Cerebellar nuclear complex (tissue), 1 donor: ENCODE data around the gene ERICH4.

Source experiments
- DNase-seq, 2 experiments: peaks; one replicate each; lab custom pipeline; 2025; lab: John Stamatoyannopoulos, UW

Gene ERICH4

GRCh38 chr19:41414461-41414860, 28.5 kb upstream of the ERICH4 start:
- DNase-seq = no peak

- DNase-seq = no peak
Observed at GRCh38 chr19:41415154-41415571, 27.8 kb upstream of the ERICH4 start.

GRCh38 chr19:41416194-41416674, 26.7 kb upstream of the ERICH4 start:
- no peak for DNase-seq

GRCh38 chr19:41420101-41420880, 22.7 kb upstream of the ERICH4 start:
- DNase-seq = no peak

GRCh38 chr19:41421314-41421713, 21.6 kb upstream of the ERICH4 start:
- no peak for DNase-seq

GRCh38 chr19:41421973-41422372, 21.0 kb upstream of the ERICH4 start:
- no peak for DNase-seq

GRCh38 chr19:41422456-41422855, 20.5 kb upstream of the ERICH4 start:
- no peak for DNase-seq

- no peak for DNase-seq
Observed at GRCh38 chr19:41422955-41423354, 20.0 kb upstream of the ERICH4 start.

- DNase-seq = no peak
Observed at GRCh38 chr19:41424335-41425173, 18.4 kb upstream of the ERICH4 start.

- DNase-seq = no peak
Observed at GRCh38 chr19:41425174-41426115, 17.5 kb upstream of the ERICH4 start.

GRCh38 chr19:41426116-41426841, 16.7 kb upstream of the ERICH4 start:
- DNase-seq = no peak

- DNase-seq = peak in 1 of 2 experiments; percentile 7
Observed at GRCh38 chr19:41426952-41427646, 15.9 kb upstream of the ERICH4 start, which contains the start of gene B3GNT8. B3GNT8 (minus strand) TSS chr19:41427374; CDS start chr19:41426778, 596 bp downstream.

- DNase-seq = no peak
Observed at GRCh38 chr19:41427647-41428480, 15.1 kb upstream of the ERICH4 start.

- DNase-seq = no peak
Observed at GRCh38 chr19:41428481-41428859, 14.5 kb upstream of the ERICH4 start.

GRCh38 chr19:41430922-41431321, 12.0 kb upstream of the ERICH4 start:
- no peak for DNase-seq

GRCh38 chr19:41431426-41432386, 11.2 kb upstream of the ERICH4 start:
- DNase-seq = no peak

GRCh38 chr19:41433171-41433570, 9.8 kb upstream of the ERICH4 start:
- DNase-seq = no peak

- DNase-seq = no peak
Observed at GRCh38 chr19:41434450-41434849, 8.5 kb upstream of the ERICH4 start.
